H1 (cell line): ENCODE data around the gene ARHGAP25. TPM values are rescaled to one million over a fixed set of nuclear protein-coding genes. Genes with fewer than 3 reads are reported as not detected.
A peak's percentile ranks its signal among the peaks of the same experiment; 100 is the strongest.

Experiments
- CTCF ChIA-PET: fragments of 300-600 bp; sonication (Branson Sonifier 250); formaldehyde crosslinking; loops from one replicate; lab custom pipeline; 2021; ENCODE audit not compliant: partially characterized antibody; lab: Charles Lee
- POLR2A ChIA-PET: fragments of 300-600 bp; sonication (Branson Sonifier 250); formaldehyde crosslinking; loops from one replicate; lab custom pipeline; 2021; ENCODE audit warnings: inconsistent platforms; ENCODE audit not compliant: partially characterized antibody; lab: Charles Lee
- DNase-seq, 2 experiments: peaks; one replicate each; pipeline versions ENCODE4 v3.0.0 to v3.0.0-alpha.2; 2010 to 2022; ENCODE audit warnings: low spot score in 2 of 2, low read depth in 1 of 2, mixed read lengths in 1 of 2
- FAIRE-seq: peaks from 2 replicates; lab custom pipeline; 2011; peaks lifted over from hg19 to GRCh38; lab: Jason Lieb, UNC
- H2AFZ ChIP-seq: 2 replicates; pipeline ENCODE4 v1.8.1; 2012; ENCODE audit warnings: low read length, inconsistent platforms
- H2AK5ac ChIP-seq: 2 replicates; pipeline ENCODE4 v1.6.1; 2013; ENCODE audit warnings: low read depth, low read length
- H2BK120ac ChIP-seq: replicated peaks from 2 replicates; pipeline ENCODE3; 2013; ENCODE audit warnings: low read depth, low read length, inconsistent platforms
- H2BK12ac ChIP-seq: 2 replicates; pipeline ENCODE4 v1.6.1; 2013; ENCODE audit warnings: low read depth, low read length
- H2BK15ac ChIP-seq: 2 replicates; pipeline ENCODE4 v1.6.1; 2013; ENCODE audit warnings: low read length
- H2BK20ac ChIP-seq: 2 replicates; pipeline ENCODE4 v1.6.1; 2013; ENCODE audit warnings: low read length
- H2BK5ac ChIP-seq: 2 replicates; pipeline ENCODE4 v1.6.1; 2013; ENCODE audit warnings: low read depth, low read length
- H3K14ac ChIP-seq: 2 replicates; pipeline ENCODE4 v1.6.1; 2013; ENCODE audit warnings: inconsistent platforms; ENCODE audit not compliant: insufficient read length
- H3K18ac ChIP-seq: 2 replicates; pipeline ENCODE4 v1.6.1; 2013; ENCODE audit warnings: low read length; ENCODE audit errors: extremely low read depth
- H3K23ac ChIP-seq: 2 replicates; pipeline ENCODE4 v1.6.1; 2013; ENCODE audit warnings: inconsistent platforms; ENCODE audit not compliant: insufficient read length
- H3K23me2 ChIP-seq: 2 replicates; pipeline ENCODE4 v1.6.1; 2013; ENCODE audit warnings: low read depth, low read length
- H3K27ac ChIP-seq: 2 replicates; pipeline ENCODE4 v1.6.1; 2011; ENCODE audit warnings: low read depth, low read length, inconsistent platforms
- H3K27me3 ChIP-seq, 4 experiments: replicated peaks in 1 of 4; 1 replicate in 1 of 4; 2 replicates in 3 of 4; pipeline versions ENCODE4 v1.6.1 to v1.8.1; 2011 to 2013; ENCODE audit warnings: low read length in 3 of 4, mild to moderate bottlenecking in 3 of 4, inconsistent platforms in 2 of 4, mixed read lengths in 2 of 4, moderate library complexity in 1 of 4; ENCODE audit not compliant: control insufficient read depth in 3 of 4, insufficient read depth in 3 of 4; ENCODE audit errors: extremely low read depth in 1 of 4
- H3K36me3 ChIP-seq, 4 experiments: 2 replicates each; pipeline versions ENCODE4 v1.6.1 to v1.8.1; 2011 to 2013; ENCODE audit warnings: mild to moderate bottlenecking in 4 of 4, low read length in 3 of 4, moderate library complexity in 2 of 4, control low read depth in 1 of 4, inconsistent platforms in 1 of 4; ENCODE audit not compliant: insufficient read depth in 4 of 4, control insufficient read depth in 2 of 4
- H3K4ac ChIP-seq: replicated peaks from 2 replicates; pipeline ENCODE3; 2013; ENCODE audit warnings: low read length, low read depth, mixed read lengths, inconsistent platforms; ENCODE audit not compliant: insufficient read length
- H3K4me1 ChIP-seq, 4 experiments: replicated peaks in 1 of 4; 1 replicate in 1 of 4; 2 replicates in 3 of 4; pipeline versions ENCODE4 v1.6.1 to v1.8.1; 2011 to 2013; ENCODE audit warnings: low read length in 3 of 4, inconsistent platforms in 2 of 4, mixed read lengths in 1 of 4; ENCODE audit not compliant: insufficient read depth in 4 of 4, control insufficient read depth in 3 of 4
- H3K4me2 ChIP-seq, 2 experiments: 2 replicates each; pipeline versions ENCODE4 v1.6.1 to v1.8.1; 2011 to 2013; ENCODE audit warnings: low read depth in 2 of 2, low read length in 2 of 2, control low read depth in 1 of 2, inconsistent platforms in 1 of 2, mild to moderate bottlenecking in 1 of 2; ENCODE audit not compliant: insufficient read depth in 1 of 2
- H3K4me3 ChIP-seq, 4 experiments: fragments of 200-600, 300-600 bp in 1 of 4; sonication (generic), shearing (Covaris generic), sonication (Bioruptor Twin) in 1 of 4; 2 replicates each; pipeline versions ENCODE4 v1.5.1 to v1.8.1; 2011 to 2016; ENCODE audit warnings: low read length in 4 of 4, low read depth in 3 of 4, control low read depth in 2 of 4, inconsistent platforms in 2 of 4, mild to moderate bottlenecking in 2 of 4, mixed read lengths in 1 of 4, moderate library complexity in 1 of 4; ENCODE audit not compliant: insufficient read depth in 2 of 4; ENCODE audit errors: extremely low read depth in 1 of 4
- H3K56ac ChIP-seq: replicated peaks from 2 replicates; pipeline ENCODE3; 2013; ENCODE audit warnings: low read depth, mild to moderate bottlenecking, mixed read lengths, low read length, inconsistent platforms; ENCODE audit not compliant: insufficient read length
- H3K79me1 ChIP-seq: 2 replicates; pipeline ENCODE4 v1.6.1; 2013; ENCODE audit warnings: low read depth, low read length, control low read depth
- H3K79me2 ChIP-seq, 2 experiments: 2 replicates each; pipeline versions ENCODE4 v1.6.1 to v1.8.1; 2012 to 2013; ENCODE audit warnings: low read length in 2 of 2, mild to moderate bottlenecking in 2 of 2, inconsistent platforms in 1 of 2; ENCODE audit not compliant: insufficient read depth in 2 of 2, control insufficient read depth in 1 of 2
- H3K9ac ChIP-seq, 4 experiments: replicated peaks in 1 of 4; 1 replicate in 1 of 4; 2 replicates in 3 of 4; pipeline versions ENCODE4 v1.6.1 to v1.8.1; 2011 to 2013; ENCODE audit warnings: low read depth in 3 of 4, low read length in 3 of 4, control low read depth in 2 of 4, mild to moderate bottlenecking in 2 of 4, moderate library complexity in 2 of 4, inconsistent platforms in 1 of 4; ENCODE audit errors: extremely low read depth in 1 of 4
- H3K9me3 ChIP-seq, 2 experiments: 2 replicates each; pipeline versions ENCODE4 v1.6.1 to v1.8.1; 2012 to 2013; ENCODE audit warnings: mild to moderate bottlenecking in 2 of 2, moderate library complexity in 2 of 2, control low read depth in 1 of 2, inconsistent platforms in 1 of 2, low read depth in 1 of 2, low read length in 1 of 2, mixed read lengths in 1 of 2; ENCODE audit not compliant: insufficient read depth in 2 of 2
- H4K20me1 ChIP-seq, 2 experiments: replicated peaks in 1 of 2; 2 replicates each; pipeline versions ENCODE3 to v1.8.1; 2011 to 2013; ENCODE audit warnings: inconsistent platforms in 2 of 2, low read length in 2 of 2, mild to moderate bottlenecking in 1 of 2; ENCODE audit not compliant: insufficient read depth in 2 of 2, control insufficient read depth in 1 of 2
- H4K5ac ChIP-seq: 2 replicates; pipeline ENCODE4 v1.6.1; 2013; ENCODE audit warnings: low read length, low read depth, mixed read lengths, inconsistent platforms; ENCODE audit not compliant: insufficient read length
- H4K8ac ChIP-seq: 2 replicates; pipeline ENCODE4 v1.8.0; 2013; ENCODE audit warnings: mild to moderate bottlenecking, moderate library complexity, low read length, inconsistent platforms; ENCODE audit not compliant: insufficient read depth; ENCODE audit errors: extremely low read depth
- H4K91ac ChIP-seq: replicated peaks from 2 replicates; pipeline ENCODE3; 2013; ENCODE audit warnings: low read length, mixed read lengths, inconsistent platforms; ENCODE audit not compliant: insufficient read length
- EGR1 ChIP-seq: IDR thresholded peaks from 2 replicates; pipeline ENCODE4 v1.6.1; 2011; ENCODE audit warnings: low read depth, low read length, borderline replicate concordance
- MAFK ChIP-seq: IDR thresholded peaks from 2 replicates; pipeline ENCODE4 v1.6.1; 2012; ENCODE audit warnings: low read depth, mild to moderate bottlenecking, improper control_type of control experiment, low read length
- PHF8 ChIP-seq: fragments of 200-600 bp; sonication (generic); conservative IDR thresholded peaks from 2 replicates; pipeline ENCODE4 v1.7.1; 2012; ENCODE audit warnings: low read depth, mild to moderate bottlenecking, inconsistent platforms, low read length, moderate library complexity
- WGBS, 2 experiments: shearing (Covaris generic) in 1 of 2; methylation state at CpG; one replicate each; pipeline versions ENCODE4 v1.1.6 to v1.1.7; 2013 to 2015; ENCODE audit warnings: low lambda C conversion rate in 2 of 2, mixed read lengths in 2 of 2, inconsistent platforms in 1 of 2, low coverage in 1 of 2, missing lambda C conversion rate in 1 of 2; ENCODE audit not compliant: insufficient replicate concordance in 2 of 2, insufficient coverage in 1 of 2, insufficient read length in 1 of 2; ENCODE audit errors: extremely low coverage in 1 of 2, missing lambda C conversion rate in 1 of 2; 5-methylcytosine and 5-hydroxymethylcytosine counted together
- polyA plus RNA-seq, 7 experiments: library from polyadenylated mRNA; depleted of rRNA in 3 of 7; stranded (reverse) in 5 of 7; unstranded in 2 of 7; fragments of >200 nt in 5 of 7; fragments of 200-250 nt in 2 of 7; gene quantifications; 1 replicate in 5 of 7; 2 replicates in 1 of 7; 4 replicates in 1 of 7; pipeline versions ENCODE4 v1.2.1 to v1.2.3, GENCODE V29; 2011 to 2013; ENCODE audit warnings: missing spikeins in 2 of 7, mixed read lengths in 2 of 7
- total RNA-seq: library from RNA; stranded (reverse); fragmentation: NEBNext Ultra II Directional; extraction: Animal tissue kit (Norgen Biotek cat#: 25700); gene quantifications from 2 replicates; pipeline ENCODE4 v1.2.1, GENCODE V29; 2021

ARHGAP25 gene
- total and polyA plus RNA-seq, 2 of the 8 experiments (the other 6 are each of a cell fraction or from before 2014, with no cell fraction given), result 1.00 to 1.2 TPM

GRCh38 chr2:68693951-68694350, 40.7 kb upstream of the ARHGAP25 start:
- no peak overlapping the region; the same call in 1 of the 2 replicates for H2BK20ac ChIP-seq
- H4K20me1 ChIP-seq, result no peaks in the 10 kb centered on the region
- H4K5ac ChIP-seq, result no peak overlapping the region
- H4K8ac ChIP-seq, result no peak overlapping the region
- ChIA-PET POLR2A (no interaction called here), CTCF (no interaction called here)
- no peak overlapping the region for H3K56ac ChIP-seq
- no peaks in the 10 kb centered on the region for H3K23me2 ChIP-seq
- no peak overlapping the region for H3K9ac ChIP-seq
- no peak for FAIRE-seq
- no peak overlapping the region for H3K23ac ChIP-seq
- DNase-seq, result no peak
- 92% methylated on average over 2 of the region's 2 CpGs; no CpG with 5 or more reads in 1 of the 2 experiments for WGBS, 2 experiments
- no peak overlapping the region for H3K4me3 ChIP-seq
- no peak overlapping the region for H2BK15ac ChIP-seq
- H4K91ac ChIP-seq, result no peak overlapping the region
- H2BK12ac ChIP-seq, result peak overlapping the region; percentile 31; the same call in 1 of the 2 replicates
- no peaks in the 10 kb centered on the region for H3K79me1 ChIP-seq
- no peak overlapping the region for H3K27ac ChIP-seq
- H3K36me3 ChIP-seq, result no peaks in the 10 kb centered on the region; a peak in 2 of 8 replicates
- no peak overlapping the region for H2BK5ac ChIP-seq
- H3K4me2 ChIP-seq, result no peak overlapping the region
- H3K18ac ChIP-seq, result no peak overlapping the region
- H3K14ac ChIP-seq, result no peak overlapping the region
- no peak overlapping the region for H2AFZ ChIP-seq
- H3K27me3 ChIP-seq, result no peaks in the 10 kb centered on the region
- H3K79me2 ChIP-seq, result no peaks in the 10 kb centered on the region
- H2BK120ac ChIP-seq, result no peak overlapping the region
- TF ChIP-seq PHF8 (no peak), MAFK (no peak), EGR1 (no peak)
- H3K9me3 ChIP-seq, result peaks cover 7 to 14% of the 10 kb centered on the region in 2 experiments; a peak in 2 of 4 replicates
- peaks cover 0 to 16% (median 4%) of the 10 kb centered on the region in 4 experiments; a peak in 3 of 7 replicates for H3K4me1 ChIP-seq
- H2AK5ac ChIP-seq, result no peak overlapping the region
- no peak overlapping the region for H3K4ac ChIP-seq
